GM18520 (cell line): ENCODE data around the gene ING4.

Experiments used
- ATAC-seq: cut with Tn5 transposase; IDR thresholded peaks from one replicate; pipeline ENCODE4 v1.9.1; 2021; ENCODE audit not compliant: unreplicated experiment

The ING4 gene

GRCh38 chr12:6635856-6636531, 26.9 kb downstream of the ING4 start, which contains the start of gene LPAR5:
TSS of gene LPAR5 (minus strand) at chr12:6635959. CDS start at chr12:6621248, 14,711 bp downstream.
- ATAC-seq, result no peak

- no peak for ATAC-seq
Observed at GRCh38 chr12:6635375-6635855, 27.5 kb downstream of the ING4 start.

- ATAC-seq, result peak; percentile 45
Observed at GRCh38 chr12:6632026-6632983, 30.6 kb downstream of the ING4 start.

- ATAC-seq, result no peak
Observed at GRCh38 chr12:6631549-6631961, 31.4 kb downstream of the ING4 start.

GRCh38 chr12:6630736-6631135, 32.2 kb downstream of the ING4 start:
- ATAC-seq, result no peak

GRCh38 chr12:6627616-6628015, 35.3 kb downstream of the ING4 start:
- ATAC-seq, result no peak

- no peak for ATAC-seq
Observed at GRCh38 chr12:6626654-6627283, 36.1 kb downstream of the ING4 start.

GRCh38 chr12:6620885-6621274, 42.0 kb downstream of the ING4 start:
- ATAC-seq, result no peak

- no peak for ATAC-seq
Observed at GRCh38 chr12:6620137-6620884, 42.6 kb downstream of the ING4 start.

- no peak for ATAC-seq
Observed at GRCh38 chr12:6618483-6619225, 44.3 kb downstream of the ING4 start.

- ATAC-seq, result no peak
Observed at GRCh38 chr12:6615802-6616201, 47.1 kb downstream of the ING4 start.

GRCh38 chr12:6614513-6615172, 48.3 kb downstream of the ING4 start:
- no peak for ATAC-seq

GRCh38 chr12:6613776-6614512, 49.0 kb downstream of the ING4 start:
- no peak for ATAC-seq

GRCh38 chr12:6613015-6613775, 49.7 kb downstream of the ING4 start:
- no peak for ATAC-seq

GRCh38 chr12:6612652-6613014, 50.3 kb downstream of the ING4 start:
- no peak for ATAC-seq

- ATAC-seq, result no peak
Observed at GRCh38 chr12:6612247-6612646, 50.7 kb downstream of the ING4 start.

GRCh38 chr12:6608592-6609281, 54.2 kb downstream of the ING4 start:
- no peak for ATAC-seq
